B cell (primary cell): ENCODE results near the gene CD80. TPM values are rescaled to one million over a fixed set of nuclear protein-coding genes. Genes with fewer than 3 reads are reported as not detected.
"Not testable (repeated sequence)": the region's sequence is repeated elsewhere in the genome, so short reads cannot be mapped to it uniquely, and the experiment has no call there.

Experiments used
- ATAC-seq: fragments of 200-7000 bp; cut with Tn5 transposase; one replicate; pipeline ENCODE4 v1.10.0; 2021; ENCODE audit warnings: low read depth, mild to moderate bottlenecking, moderate number of reproducible peaks, moderate library complexity
- CTCF ChIA-PET: fragments of 350-600 bp; sonication (Branson Sonifier 250); formaldehyde crosslinking; loops from one replicate; lab custom pipeline; 2021; ENCODE audit warnings: antibody characterized with exemption, inconsistent platforms; lab: Charles Lee
- POLR2A ChIA-PET: fragments of 350-600 bp; sonication (Branson Sonifier 250); formaldehyde crosslinking; loops from one replicate; lab custom pipeline; 2021; ENCODE audit warnings: antibody characterized with exemption; lab: Charles Lee
- DNase-seq: peaks from one replicate; pipeline ENCODE4 v3.0.0; 2013
- H2AFZ ChIP-seq: 2 replicates; pipeline ENCODE4 v1.6.1; 2012; ENCODE audit warnings: mild to moderate bottlenecking, low read depth, low read length; ENCODE audit not compliant: insufficient read depth, poor library complexity, severe bottlenecking
- H3K27ac ChIP-seq, 2 donors: 1 replicate in 1 of 2; 2 replicates in 1 of 2; pipeline ENCODE4 v1.5.1; 2012 to 2013; ENCODE audit warnings: low read length in 2 of 2, mild to moderate bottlenecking in 2 of 2, moderate library complexity in 1 of 2
- H3K27me3 ChIP-seq, 4 experiments: fragments of 200-600 bp in 1 of 4; sonication (generic) in 1 of 4; replicated peaks in 1 of 4; 1 replicate in 2 of 4; 2 replicates in 2 of 4; pipeline versions ENCODE4 v1.6.1 to v1.7.0; 2013 to 2016; ENCODE audit warnings: low read length in 3 of 4, mild to moderate bottlenecking in 2 of 4, mixed read lengths in 1 of 4, moderate library complexity in 1 of 4; ENCODE audit not compliant: insufficient read depth in 4 of 4, control insufficient read depth in 3 of 4; ENCODE audit errors: control extremely low read depth in 1 of 4
- H3K36me3 ChIP-seq, 2 experiments: replicated peaks in 1 of 2; 1 replicate in 1 of 2; 2 replicates in 1 of 2; pipeline versions ENCODE4 v1.6.1 to v1.7.1; 2013; ENCODE audit warnings: low read length in 1 of 2; ENCODE audit not compliant: insufficient read depth in 2 of 2, control insufficient read depth in 1 of 2; ENCODE audit errors: control extremely low read depth in 1 of 2, extremely low read depth in 1 of 2
- H3K4me1 ChIP-seq, 2 donors: fragments of 200-600 bp in 1 of 2; sonication (generic) in 1 of 2; 1 replicate in 1 of 2; 2 replicates in 1 of 2; pipeline versions ENCODE4 v1.5.1 to v1.6.1; 2013 to 2017; ENCODE audit warnings: low read length in 2 of 2; ENCODE audit not compliant: control insufficient read depth in 2 of 2, insufficient read depth in 2 of 2
- H3K4me2 ChIP-seq: replicated peaks from 2 replicates; pipeline ENCODE3; 2012; ENCODE audit warnings: mild to moderate bottlenecking, low read depth, low read length; ENCODE audit not compliant: poor library complexity, severe bottlenecking
- H3K4me3 ChIP-seq, 5 experiments: fragments of 200-600 bp in 1 of 5; sonication (generic) in 1 of 5; 1 replicate in 3 of 5; 2 replicates in 2 of 5; pipeline versions ENCODE4 v1.5.1 to v1.7.0; 2011 to 2016; ENCODE audit warnings: low read length in 4 of 5, mild to moderate bottlenecking in 4 of 5, low read depth in 2 of 5, control low read depth in 1 of 5, moderate library complexity in 1 of 5; ENCODE audit not compliant: insufficient read depth in 1 of 5; ENCODE audit errors: control extremely low read depth in 1 of 5, extremely low read depth in 1 of 5
- H3K79me2 ChIP-seq: fragments of 200-600 bp; sonication (generic); one replicate; pipeline ENCODE4 v1.6.0; 2016; ENCODE audit warnings: low read length; ENCODE audit not compliant: control insufficient read depth, insufficient read depth
- H3K9ac ChIP-seq: fragments of 200-600 bp; sonication (generic); 2 replicates; pipeline ENCODE4 v1.6.1; 2017; ENCODE audit warnings: mild to moderate bottlenecking, low read length, moderate library complexity
- H3K9me3 ChIP-seq, 3 donors: one replicate each; pipeline versions ENCODE4 v1.6.1 to v1.7.1; 2013; ENCODE audit warnings: low read length in 2 of 3; ENCODE audit not compliant: control insufficient read depth in 2 of 3, insufficient read depth in 1 of 3; ENCODE audit errors: control extremely low read depth in 1 of 3
- H4K20me1 ChIP-seq: 2 replicates; pipeline ENCODE4 v1.6.0; 2012; ENCODE audit warnings: mild to moderate bottlenecking, low read length; ENCODE audit not compliant: insufficient read depth, control insufficient read depth, poor library complexity, severe bottlenecking
- H3K27ac Mint-ChIP-seq: one replicate; pipeline ENCODE4 v1.8.0; 2021; ENCODE audit warnings: mixed read lengths
- H3K27me3 Mint-ChIP-seq: one replicate; pipeline ENCODE4 v1.8.0; 2021; ENCODE audit warnings: mixed read lengths
- H3K4me1 Mint-ChIP-seq: one replicate; pipeline ENCODE4 v1.8.0; 2021; ENCODE audit warnings: mixed read lengths
- H3K4me3 Mint-ChIP-seq: one replicate; pipeline ENCODE4 v1.8.0; 2021; ENCODE audit warnings: mixed read lengths
- H3K9me3 Mint-ChIP-seq: one replicate; pipeline ENCODE4 v1.8.0; 2022; ENCODE audit warnings: mixed read lengths; ENCODE audit not compliant: insufficient read depth
- EZH2 ChIP-seq: IDR thresholded peaks from 2 replicates; pipeline ENCODE4 v1.6.1; 2012; ENCODE audit warnings: borderline replicate concordance, low read depth, mild to moderate bottlenecking, moderate library complexity, low read length; ENCODE audit not compliant: insufficient read depth, poor library complexity, severe bottlenecking
- WGBS: methylation state at CpG from one replicate; pipeline ENCODE4 v1.1.5; 2013; ENCODE audit warnings: missing lambda C conversion rate; ENCODE audit not compliant: insufficient coverage; 5-methylcytosine and 5-hydroxymethylcytosine counted together
- intact Hi-C: fragments of 100-400 bp; cut with micrococcal nuclease; formaldehyde crosslinking; loops from one replicate; pipeline ENCODE4 v1.10.0; 2022
- polyA plus RNA-seq: library from polyadenylated mRNA; depleted of rRNA; stranded (reverse); fragments of >200 nt; gene quantifications from 2 replicates; pipeline ENCODE4 v1.2.3, GENCODE V29; 2012
- total RNA-seq, 2 donors: library from RNA; stranded (reverse); fragments of 120-200 nt in 1 of 2; gene quantifications; 1 replicate in 1 of 2; 2 replicates in 1 of 2; pipeline versions ENCODE4 v1.2.3 to v1.2.4, GENCODE V29; 2013 to 2022
- TF ChIP-seq, protein P1 (sequence below): fragments of 200-600 bp; IDR thresholded peaks from one replicate; pipeline ENCODE4 v1.8.0; 2022; ENCODE audit warnings: antibody characterized with exemption, mild to moderate bottlenecking

CD80 gene
- total and polyA plus RNA-seq, 2 donors (not counting 1 experiment from before 2014, with no cell fraction given): 15.0 to 26.5 TPM

DNA sequence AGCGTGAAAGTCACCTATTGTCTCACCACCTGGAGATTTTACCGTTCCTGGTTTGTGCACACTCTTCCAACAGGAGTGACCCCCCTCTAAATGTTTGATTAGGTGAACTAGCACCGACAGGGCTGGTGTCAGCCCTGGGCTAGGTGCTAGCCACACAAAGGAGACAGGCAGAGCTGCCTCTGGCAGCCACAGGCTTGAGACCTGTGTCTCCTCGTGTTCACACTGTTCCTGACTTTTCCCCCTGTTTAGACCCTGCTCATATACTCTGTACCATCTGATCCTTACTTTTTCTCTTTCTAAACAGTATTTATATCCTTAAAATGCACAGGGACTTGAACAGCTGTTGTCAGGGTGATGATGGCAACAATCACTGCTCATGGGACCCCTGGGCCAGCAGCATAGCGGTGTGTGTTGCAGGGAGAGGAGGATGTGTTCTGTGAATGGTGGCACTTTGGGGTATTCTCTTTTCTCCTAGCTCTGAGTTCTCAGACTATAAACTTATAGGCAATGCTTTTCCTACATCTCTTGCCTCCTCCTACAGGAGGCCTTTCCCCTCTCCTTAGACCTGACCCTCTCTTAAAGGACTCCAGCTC, 5.5 kb downstream of the CD80 start:
- Histone ChIP-seq H4K20me1 (no peaks in the 10 kb centered on the region), H3K27ac (no peak overlapping the region), H3K27me3 (no peaks in the 10 kb centered on the region), H3K9me3 (no peaks in the 10 kb centered on the region), H3K4me2 (peak overlapping the region; percentile 70), H3K36me3 (no peaks in the 10 kb centered on the region), H3K9ac (no peak overlapping the region), H3K79me2 (peaks cover 39% of the 10 kb centered on the region), H3K4me1 (peaks cover 31 to 68% of the 10 kb centered on the region in 2 donors), H3K4me3 (no peak overlapping the region), H2AFZ (no peak overlapping the region)
- no peak for DNase-seq
- 53% methylated on average over 2 of the region's 5 CpGs for WGBS
- no peaks in the 10 kb centered on the region for H3K9me3 Mint-ChIP-seq
- no peaks in the 10 kb centered on the region for H3K27me3 Mint-ChIP-seq
- H3K4me3 Mint-ChIP-seq: peak overlapping the region; percentile 72
- POLR2A ChIA-PET: interaction anchor here (1.2 kb wide), 1 partner anchor 26 kb away, joined by 4 read pairs; the partner anchor contains the start of gene ADPRH
- CTCF ChIA-PET: interaction anchor here (0.6 to 1.6 kb wide), 3 partner anchors 16 to 127 kb away, joined by 3 to 4 read pairs (median 3); no protein-coding TSS in a partner anchor
- peaks cover 87% of the 10 kb centered on the region for H3K4me1 Mint-ChIP-seq
- no peak for ATAC-seq
- intact Hi-C loops: loop anchor here (10.0 kb wide), 1 partner anchor 541 kb away; the partner anchor contains the start of gene GSK3B
- no peak for TF ChIP-seq EZH2
- TF ChIP-seq, protein P1, sequence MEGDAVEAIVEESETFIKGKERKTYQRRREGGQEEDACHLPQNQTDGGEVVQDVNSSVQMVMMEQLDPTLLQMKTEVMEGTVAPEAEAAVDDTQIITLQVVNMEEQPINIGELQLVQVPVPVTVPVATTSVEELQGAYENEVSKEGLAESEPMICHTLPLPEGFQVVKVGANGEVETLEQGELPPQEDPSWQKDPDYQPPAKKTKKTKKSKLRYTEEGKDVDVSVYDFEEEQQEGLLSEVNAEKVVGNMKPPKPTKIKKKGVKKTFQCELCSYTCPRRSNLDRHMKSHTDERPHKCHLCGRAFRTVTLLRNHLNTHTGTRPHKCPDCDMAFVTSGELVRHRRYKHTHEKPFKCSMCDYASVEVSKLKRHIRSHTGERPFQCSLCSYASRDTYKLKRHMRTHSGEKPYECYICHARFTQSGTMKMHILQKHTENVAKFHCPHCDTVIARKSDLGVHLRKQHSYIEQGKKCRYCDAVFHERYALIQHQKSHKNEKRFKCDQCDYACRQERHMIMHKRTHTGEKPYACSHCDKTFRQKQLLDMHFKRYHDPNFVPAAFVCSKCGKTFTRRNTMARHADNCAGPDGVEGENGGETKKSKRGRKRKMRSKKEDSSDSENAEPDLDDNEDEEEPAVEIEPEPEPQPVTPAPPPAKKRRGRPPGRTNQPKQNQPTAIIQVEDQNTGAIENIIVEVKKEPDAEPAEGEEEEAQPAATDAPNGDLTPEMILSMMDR: no peak
- peak overlapping the region; percentile 38 for H3K27ac Mint-ChIP-seq

DNA sequence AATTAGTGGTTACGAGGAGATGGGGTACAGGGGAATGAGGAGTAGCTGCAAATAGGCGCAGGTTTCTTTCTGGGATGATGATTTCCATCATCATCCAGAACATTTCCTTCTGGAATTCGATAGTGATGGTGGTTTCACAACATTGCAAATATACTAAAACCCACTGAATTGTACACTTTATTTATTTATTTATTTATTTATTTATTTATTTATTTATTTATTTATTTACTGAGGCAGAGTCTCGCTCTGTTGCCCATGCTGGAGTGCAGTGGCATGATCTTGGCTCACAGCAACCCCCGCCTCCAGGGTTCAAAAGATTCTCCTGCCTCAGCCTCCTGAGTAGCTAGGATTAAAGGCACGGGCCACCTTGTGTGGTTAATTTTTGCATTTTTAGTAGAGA, 6.5 kb downstream of the CD80 start:
- CTCF ChIA-PET: interaction anchor here (1.1 kb wide), 2 partner anchors 9 to 22 kb away, joined by 3 read pairs; no protein-coding TSS in a partner anchor
- Histone ChIP-seq H3K4me2 (peak overlapping the region; percentile 39), H3K4me1 (peaks cover 29 to 64% of the 10 kb centered on the region in 2 donors), H3K79me2 (peaks cover 30% of the 10 kb centered on the region)
- not testable (repeated sequence) for H3K9me3 ChIP-seq, H3K9ac ChIP-seq, DNase-seq, H3K36me3 ChIP-seq, H4K20me1 ChIP-seq, H3K27me3 ChIP-seq, H3K27me3 Mint-ChIP-seq, ATAC-seq, H3K4me3 ChIP-seq, H3K27ac ChIP-seq, H3K9me3 Mint-ChIP-seq, H2AFZ ChIP-seq
- intact Hi-C loops: loop anchor here (10.0 kb wide), 1 partner anchor 542 kb away; the partner anchor contains the start of gene GSK3B
- WGBS: 100% methylated on average over 2 of the region's 6 CpGs
- POLR2A ChIA-PET: interaction anchor here (1.2 kb wide), 1 partner anchor 27 kb away, joined by 4 read pairs; the partner anchor contains the start of gene ADPRH
- Mint-ChIP-seq H3K27ac (peak overlapping the region; percentile 60), H3K4me1 (peaks cover 83% of the 10 kb centered on the region), H3K4me3 (peak overlapping the region; percentile 29)
